Measurements from ENCODE around the gene DAPK1. TPM values are rescaled to one million over a fixed set of nuclear protein-coding genes. Genes with fewer than 3 reads are reported as not detected.
"Not testable (repeated sequence)": the region's sequence is repeated elsewhere in the genome, so short reads cannot be mapped to it uniquely, and the experiment has no call there.

Gene DAPK1
- total and polyA plus RNA-seq, 8 donors = 29.1 to 98.7 (median 45.4) TPM

GRCh38 chr9:87499424-87500017 lies 1.9 kb downstream of the DAPK1 start:
- no peaks in the 10 kb centered on the region for H3K27me3 ChIP-seq
- peak overlapping the region; percentile 91 to 97 (median 94) for H3K27ac ChIP-seq
- intact Hi-C loops (cut with DNase I) = loop anchor here in 2 of 3 donors (5.0 to 10.0 kb wide), 4 partner anchors 65 to 165 kb away; no protein-coding TSS in a partner anchor
- TF ChIP-seq, protein P1, sequence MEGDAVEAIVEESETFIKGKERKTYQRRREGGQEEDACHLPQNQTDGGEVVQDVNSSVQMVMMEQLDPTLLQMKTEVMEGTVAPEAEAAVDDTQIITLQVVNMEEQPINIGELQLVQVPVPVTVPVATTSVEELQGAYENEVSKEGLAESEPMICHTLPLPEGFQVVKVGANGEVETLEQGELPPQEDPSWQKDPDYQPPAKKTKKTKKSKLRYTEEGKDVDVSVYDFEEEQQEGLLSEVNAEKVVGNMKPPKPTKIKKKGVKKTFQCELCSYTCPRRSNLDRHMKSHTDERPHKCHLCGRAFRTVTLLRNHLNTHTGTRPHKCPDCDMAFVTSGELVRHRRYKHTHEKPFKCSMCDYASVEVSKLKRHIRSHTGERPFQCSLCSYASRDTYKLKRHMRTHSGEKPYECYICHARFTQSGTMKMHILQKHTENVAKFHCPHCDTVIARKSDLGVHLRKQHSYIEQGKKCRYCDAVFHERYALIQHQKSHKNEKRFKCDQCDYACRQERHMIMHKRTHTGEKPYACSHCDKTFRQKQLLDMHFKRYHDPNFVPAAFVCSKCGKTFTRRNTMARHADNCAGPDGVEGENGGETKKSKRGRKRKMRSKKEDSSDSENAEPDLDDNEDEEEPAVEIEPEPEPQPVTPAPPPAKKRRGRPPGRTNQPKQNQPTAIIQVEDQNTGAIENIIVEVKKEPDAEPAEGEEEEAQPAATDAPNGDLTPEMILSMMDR (IDR thresholded peaks at IDR 0.05) = no peak
- H3K36me3 ChIP-seq = no peaks in the 10 kb centered on the region
- no peaks in the 10 kb centered on the region for H3K9me3 ChIP-seq
- peaks cover 9 to 49% (median 42%) of the 10 kb centered on the region in 3 donors for H3K4me1 ChIP-seq
- 6 to 22% methylated on average over 2 of the region's 2 CpGs for WGBS, 2 donors
- FAIRE-seq = no peak
- no peak for DNase-seq
- ATAC-seq = no peak
- peak overlapping the region; percentile 65 to 85 (median 82) for H3K4me3 ChIP-seq

DNA sequence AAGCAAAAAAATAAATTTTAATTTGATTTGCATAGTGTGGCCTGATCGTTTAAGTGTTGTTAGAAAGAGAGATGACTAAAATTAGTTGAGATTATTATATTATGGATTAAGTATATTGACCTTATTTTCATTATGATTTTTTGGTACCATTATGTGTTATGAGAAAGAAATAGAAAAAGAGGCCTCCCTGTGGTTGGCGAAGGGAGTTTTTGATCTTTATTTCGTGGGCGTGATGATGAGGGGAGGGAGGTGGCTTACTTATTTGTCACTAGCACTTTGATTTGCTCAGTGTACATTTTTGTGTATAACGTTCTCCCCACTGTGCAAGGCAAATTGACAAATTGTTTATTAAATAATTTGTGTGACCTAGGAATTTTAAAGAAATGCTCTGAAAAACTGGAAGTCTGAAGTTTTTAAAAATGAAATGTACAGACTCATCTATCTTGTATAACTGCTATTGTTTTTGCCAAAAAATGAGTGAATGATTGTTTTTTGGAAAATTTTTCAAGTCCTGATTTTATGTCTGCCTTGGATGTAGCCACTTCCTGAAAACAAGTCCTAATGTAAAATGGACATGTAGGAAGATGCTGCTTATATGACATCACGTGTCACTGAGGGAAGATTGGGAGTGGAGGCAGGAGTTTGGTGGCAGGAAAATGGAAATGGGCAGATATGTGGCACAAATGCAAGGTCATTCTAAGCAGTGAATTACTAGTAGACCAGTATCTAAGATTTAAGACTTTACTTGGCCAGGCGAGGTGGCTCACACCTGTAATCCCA lies 3.0 kb downstream of the DAPK1 start:
- no peak for FAIRE-seq
- H3K4me1 ChIP-seq = peaks cover 9 to 46% (median 39%) of the 10 kb centered on the region in 3 donors
- DNase-seq = no peak
- no peak overlapping the region for H3K4me3 ChIP-seq
- 65 to 71% methylated on average over 7 of the region's 7 CpGs for WGBS, 2 donors
- intact Hi-C loops (cut with DNase I) = loop anchor here in 1 of 3 donors (10.0 kb wide), 2 partner anchors 64 to 164 kb away; no protein-coding TSS in a partner anchor
- H3K27me3 ChIP-seq = no peaks in the 10 kb centered on the region
- TF ChIP-seq, protein P1 (IDR thresholded peaks at IDR 0.05) = no peak
- peak overlapping the region in 2 of 4 donors; percentile 94 to 97 for H3K27ac ChIP-seq
- H3K36me3 ChIP-seq = no peaks in the 10 kb centered on the region
- no peak for ATAC-seq
- H3K9me3 ChIP-seq = no peaks in the 10 kb centered on the region

DNA sequence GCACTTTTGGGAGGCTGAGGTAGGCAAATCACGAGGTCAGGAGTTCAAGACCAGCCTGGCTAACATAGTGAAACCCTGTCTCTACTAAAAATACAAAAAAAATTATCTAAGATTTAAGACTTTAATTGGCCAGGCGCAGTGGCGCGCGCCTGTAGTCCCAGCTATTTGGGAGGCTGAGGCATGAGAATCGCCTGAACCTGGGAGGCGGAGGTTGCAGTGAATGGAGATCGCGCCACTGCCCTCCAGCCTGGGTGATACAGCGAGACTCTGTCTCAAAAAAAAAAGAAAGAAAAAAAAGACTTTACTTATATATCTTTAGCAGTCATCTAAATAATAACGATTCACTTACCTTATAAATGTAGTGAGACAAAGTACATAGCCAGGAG lies 3.6 kb downstream of the DAPK1 start:
- H3K9me3 ChIP-seq, H3K36me3 ChIP-seq, ATAC-seq, H3K4me3 ChIP-seq, DNase-seq, H3K27me3 ChIP-seq, FAIRE-seq: not testable (repeated sequence)
- Histone ChIP-seq H3K27ac (peak overlapping the region in 1 of 4 donors; percentile 97), H3K4me1 (peaks cover 9 to 40% (median 38%) of the 10 kb centered on the region in 3 donors)
- 93 to 94% methylated on average over 11 of the region's 11 CpGs for WGBS, 2 donors
- intact Hi-C loops (cut with DNase I) = loop anchor here in 1 of 3 donors (10.0 kb wide), 2 partner anchors 64 to 164 kb away; no protein-coding TSS in a partner anchor

DNA sequence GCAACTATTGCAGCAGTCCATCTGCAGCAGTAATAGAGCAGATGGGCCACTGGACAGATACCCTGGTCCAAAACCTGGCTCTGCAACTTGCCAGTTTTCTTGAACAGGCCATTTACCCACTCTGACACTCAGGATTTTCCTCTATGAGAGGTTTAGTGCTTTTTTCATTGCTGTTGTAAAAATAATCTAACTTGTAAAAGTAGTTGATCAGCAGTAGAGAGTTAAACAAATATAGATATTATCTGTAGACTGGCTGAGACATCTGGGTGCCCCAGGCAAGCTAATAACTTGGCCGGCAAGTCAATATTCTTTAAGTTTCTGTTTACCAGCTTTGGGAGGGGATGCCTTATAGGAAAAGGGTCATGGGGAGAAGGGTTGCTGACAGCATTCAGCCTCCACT lies 4.1 kb downstream of the DAPK1 start:
- peak overlapping the region in 2 of 4 donors; percentile 18 to 42 for H3K27ac ChIP-seq
- 22 to 36% methylated on average over 1 of the region's 1 CpG for WGBS, 2 donors
- H3K4me3 ChIP-seq = no peak overlapping the region
- intact Hi-C loops (cut with DNase I) = loop anchor here in 1 of 3 donors (10.0 kb wide), 2 partner anchors 63 to 163 kb away; no protein-coding TSS in a partner anchor
- H3K36me3 ChIP-seq = peaks cover 0 to 11% (median 0%) of the 10 kb centered on the region in 3 donors
- no peak for DNase-seq
- peaks cover 9 to 38% (median 35%) of the 10 kb centered on the region in 3 donors for H3K4me1 ChIP-seq
- TF ChIP-seq, protein P1 (IDR thresholded peaks at IDR 0.05) = no peak
- H3K9me3 ChIP-seq = no peaks in the 10 kb centered on the region
- H3K27me3 ChIP-seq = no peaks in the 10 kb centered on the region
- no peak for FAIRE-seq
- no peak for ATAC-seq
